Type B pancreatic cell (in vitro differentiated cells): Measurements from ENCODE around the gene RIOK1. TPM values are rescaled to one million over a fixed set of nuclear protein-coding genes. Genes with fewer than 3 reads are reported as not detected.
A peak's percentile ranks its signal among the peaks of the same experiment; 100 is the strongest.

Source experiments
- DNase-seq: peaks from one replicate; pipeline ENCODE4 v3.0.0; 2021; ENCODE audit warnings: mixed read lengths; ENCODE audit not compliant: unreplicated experiment; ENCODE audit errors: extremely low spot score
- H3K27ac Mint-ChIP-seq: 2 replicates; pipeline ENCODE4 v1.8.0; 2021; ENCODE audit warnings: mild to moderate bottlenecking, mixed read lengths
- H3K27me3 Mint-ChIP-seq: 2 replicates; pipeline ENCODE4 v1.8.0; 2021; ENCODE audit warnings: mixed read lengths
- H3K36me3 Mint-ChIP-seq: 2 replicates; pipeline ENCODE4 v1.8.0; 2021; ENCODE audit warnings: mixed read lengths
- H3K4me1 Mint-ChIP-seq: one replicate; pipeline ENCODE4 v1.8.0; 2021; ENCODE audit warnings: mixed read lengths; ENCODE audit not compliant: unreplicated experiment
- H3K4me3 Mint-ChIP-seq: 2 replicates; pipeline ENCODE4 v1.8.0; 2021; ENCODE audit warnings: mild to moderate bottlenecking, mixed read lengths
- H3K9me3 Mint-ChIP-seq: 2 replicates; pipeline ENCODE4 v1.8.0; 2021; ENCODE audit warnings: mixed read lengths
- CTCF ChIP-seq: fragments of 200-600 bp; sonication (generic); conservative IDR thresholded peaks from 2 replicates; pipeline ENCODE4 v1.5.0; 2021; ENCODE audit warnings: antibody characterized with exemption, mild to moderate bottlenecking
- total RNA-seq: library from RNA; stranded (reverse); gene quantifications from 2 replicates; pipeline ENCODE4 v1.2.1, GENCODE V29; 2021; ENCODE audit warnings: low replicate concordance

RIOK1 gene
- total RNA-seq, 1 donor from 2014 or later: 24.0 TPM

DNA sequence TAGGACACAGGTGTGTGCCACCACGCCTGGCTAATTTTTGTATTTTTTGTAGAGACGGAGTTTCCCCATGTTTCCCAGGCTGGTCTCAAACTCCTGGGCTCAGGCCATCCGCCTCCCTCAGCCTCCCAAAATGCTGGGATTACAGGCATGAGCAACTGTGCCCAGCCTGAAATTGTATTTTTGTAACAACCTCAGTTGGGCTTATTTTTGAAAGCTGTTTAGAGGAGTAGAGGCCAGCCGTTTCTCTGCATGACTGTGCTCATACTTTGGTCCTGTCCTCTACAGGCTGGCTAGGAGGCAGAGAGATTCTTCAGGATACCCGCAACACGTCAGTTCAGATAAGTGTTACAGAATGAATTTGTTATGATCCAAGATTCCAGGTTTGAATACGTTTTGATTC is 22.2 kb upstream of the RIOK1 start:
- no peak for TF ChIP-seq CTCF
- H3K27me3 Mint-ChIP-seq: peaks cover 4% of the 10 kb centered on the region

GRCh38 chr6:7373739-7374138 is 15.9 kb upstream of the RIOK1 start:
- Mint-ChIP-seq H3K36me3 (no peaks in the 10 kb centered on the region), H3K27ac (no peak overlapping the region), H3K27me3 (no peaks in the 10 kb centered on the region), H3K9me3 (no peaks in the 10 kb centered on the region), H3K4me1 (no peaks in the 10 kb centered on the region), H3K4me3 (no peak overlapping the region)
- no peak for TF ChIP-seq CTCF
- no peak for DNase-seq

More for the DNA sequence above, 22.2 kb upstream of the RIOK1 start:
- Mint-ChIP-seq H3K27ac (no peak overlapping the region), H3K9me3 (no peaks in the 10 kb centered on the region), H3K4me3 (no peak overlapping the region), H3K36me3 (no peaks in the 10 kb centered on the region), H3K4me1 (no peaks in the 10 kb centered on the region)
- DNase-seq: no peak

GRCh38 chr6:7377961-7378360 is 11.6 kb upstream of the RIOK1 start:
- Mint-ChIP-seq H3K4me1 (no peaks in the 10 kb centered on the region), H3K4me3 (no peak overlapping the region), H3K9me3 (no peaks in the 10 kb centered on the region), H3K27me3 (no peaks in the 10 kb centered on the region), H3K36me3 (no peaks in the 10 kb centered on the region), H3K27ac (no peak overlapping the region)
- DNase-seq: no peak
- TF ChIP-seq CTCF: no peak

- H3K9me3 Mint-ChIP-seq: no peaks in the 10 kb centered on the region
- no peak overlapping the region for H3K27ac Mint-ChIP-seq
- no peak for TF ChIP-seq CTCF
- no peaks in the 10 kb centered on the region for H3K36me3 Mint-ChIP-seq
- no peak for DNase-seq
- H3K4me3 Mint-ChIP-seq: no peak overlapping the region
- no peaks in the 10 kb centered on the region for H3K4me1 Mint-ChIP-seq
- no peaks in the 10 kb centered on the region for H3K27me3 Mint-ChIP-seq
Observed at GRCh38 chr6:7378740-7379139, 10.9 kb upstream of the RIOK1 start.

GRCh38 chr6:7381092-7381491 is 8.5 kb upstream of the RIOK1 start:
- H3K36me3 Mint-ChIP-seq: no peaks in the 10 kb centered on the region
- H3K4me1 Mint-ChIP-seq: no peaks in the 10 kb centered on the region
- DNase-seq: no peak
- no peak for TF ChIP-seq CTCF
- H3K27me3 Mint-ChIP-seq: no peaks in the 10 kb centered on the region
- H3K9me3 Mint-ChIP-seq: no peaks in the 10 kb centered on the region
- H3K27ac Mint-ChIP-seq: no peak overlapping the region
- H3K4me3 Mint-ChIP-seq: no peak overlapping the region

- TF ChIP-seq CTCF: no peak
- peak overlapping the region; percentile 99 for H3K27ac Mint-ChIP-seq
- peak overlapping the region; percentile 96 for H3K4me3 Mint-ChIP-seq
- H3K4me1 Mint-ChIP-seq: peaks cover 32% of the 10 kb centered on the region
- no peaks in the 10 kb centered on the region for H3K27me3 Mint-ChIP-seq
- no peak for DNase-seq
- H3K36me3 Mint-ChIP-seq: no peaks in the 10 kb centered on the region
- H3K9me3 Mint-ChIP-seq: no peaks in the 10 kb centered on the region
Observed at GRCh38 chr6:7389162-7389450, 502 bp upstream of the RIOK1 start.
